H9 (cell line): ENCODE measurements around the gene AP2S1. TPM values are rescaled to one million over a fixed set of nuclear protein-coding genes. Genes with fewer than 3 reads are reported as not detected.

Experiments used
- DNase-seq: peaks from one replicate; pipeline ENCODE4 v3.0.0-alpha.2; 2017
- H2AFZ ChIP-seq: one replicate; pipeline ENCODE4 v1.6.1; 2013; ENCODE audit warnings: mild to moderate bottlenecking, low read length, control low read depth, moderate library complexity
- H2AK5ac ChIP-seq: 2 replicates; pipeline ENCODE4 v1.6.1; 2013; ENCODE audit warnings: low read length, control low read depth, mixed read lengths; ENCODE audit not compliant: insufficient read length
- H2BK120ac ChIP-seq: one replicate; pipeline ENCODE4 v1.6.1; 2013; ENCODE audit warnings: low read depth, mild to moderate bottlenecking, low read length, control low read depth, inconsistent platforms; ENCODE audit not compliant: poor library complexity, severe bottlenecking
- H2BK12ac ChIP-seq: 2 replicates; pipeline ENCODE4 v1.6.1; 2013; ENCODE audit warnings: low read length, control low read depth, mixed read lengths, low read depth; ENCODE audit not compliant: insufficient read length
- H2BK15ac ChIP-seq: 2 replicates; pipeline ENCODE4 v1.6.1; 2013; ENCODE audit warnings: low read depth, low read length, control low read depth
- H2BK20ac ChIP-seq: one replicate; pipeline ENCODE4 v1.6.1; 2013; ENCODE audit warnings: low read depth, mild to moderate bottlenecking, low read length, control low read depth, inconsistent platforms; ENCODE audit not compliant: poor library complexity, severe bottlenecking
- H2BK5ac ChIP-seq: 2 replicates; pipeline ENCODE4 v1.6.1; 2013; ENCODE audit warnings: low read length, control low read depth, mixed read lengths; ENCODE audit not compliant: insufficient read length
- H3K14ac ChIP-seq: 2 replicates; pipeline ENCODE4 v1.6.1; 2013; ENCODE audit warnings: low read length, control low read depth; ENCODE audit not compliant: insufficient read depth
- H3K18ac ChIP-seq: 2 replicates; pipeline ENCODE4 v1.6.1; 2013; ENCODE audit warnings: low read depth, mild to moderate bottlenecking, mixed read lengths, low read length, control low read depth; ENCODE audit not compliant: insufficient read length
- H3K23ac ChIP-seq: 2 replicates; pipeline ENCODE4 v1.6.1; 2013; ENCODE audit warnings: low read length, control low read depth, mixed read lengths, low read depth; ENCODE audit not compliant: insufficient read length
- H3K23me2 ChIP-seq: 2 replicates; pipeline ENCODE4 v1.6.1; 2013; ENCODE audit warnings: low read depth, mild to moderate bottlenecking, mixed read lengths, low read length, control low read depth; ENCODE audit not compliant: insufficient read length, poor library complexity, severe bottlenecking
- H3K27ac ChIP-seq: 2 replicates; pipeline ENCODE4 v1.5.1; 2013; ENCODE audit warnings: low read length, control low read depth, mixed read lengths, low read depth; ENCODE audit not compliant: insufficient read length
- H3K27me3 ChIP-seq: 2 replicates; pipeline ENCODE4 v1.6.1; 2013; ENCODE audit warnings: low read length, control low read depth, inconsistent platforms; ENCODE audit not compliant: insufficient read depth
- H3K4ac ChIP-seq: 2 replicates; pipeline ENCODE4 v1.6.1; 2013; ENCODE audit warnings: low read depth, mild to moderate bottlenecking, control low read depth, inconsistent platforms, low read length, moderate library complexity
- H3K4me1 ChIP-seq: 2 replicates; pipeline ENCODE4 v1.6.1; 2013; ENCODE audit warnings: low read length, control low read depth, inconsistent platforms; ENCODE audit not compliant: insufficient read depth
- H3K4me2 ChIP-seq: 2 replicates; pipeline ENCODE4 v1.6.1; 2013; ENCODE audit warnings: low read length, control low read depth, mixed read lengths; ENCODE audit not compliant: insufficient read length, insufficient read depth
- H3K56ac ChIP-seq: 2 replicates; pipeline ENCODE4 v1.6.1; 2013; ENCODE audit warnings: low read depth, mild to moderate bottlenecking, mixed read lengths, low read length, control low read depth; ENCODE audit not compliant: insufficient read length
- H3K79me1 ChIP-seq: 2 replicates; pipeline ENCODE4 v1.6.1; 2013; ENCODE audit warnings: low read depth, mild to moderate bottlenecking, moderate library complexity, low read length, control low read depth, inconsistent platforms; ENCODE audit not compliant: insufficient read depth, poor library complexity, severe bottlenecking
- H3K79me2 ChIP-seq: 2 replicates; pipeline ENCODE4 v1.6.1; 2013; ENCODE audit warnings: low read length, control low read depth, inconsistent platforms; ENCODE audit not compliant: insufficient read depth
- H3K9ac ChIP-seq: 2 replicates; pipeline ENCODE4 v1.6.1; 2013; ENCODE audit warnings: low read length, control low read depth, mixed read lengths; ENCODE audit not compliant: insufficient read length; ENCODE audit errors: extremely low read depth
- H3K9me3 ChIP-seq: one replicate; pipeline ENCODE4 v1.6.1; 2013; ENCODE audit warnings: low read depth, low read length, inconsistent platforms; ENCODE audit not compliant: control insufficient read depth
- H3T11ph ChIP-seq: one replicate; pipeline ENCODE4 v1.6.1; 2013; ENCODE audit warnings: mild to moderate bottlenecking, low read length, control low read depth, inconsistent platforms
- H4K20me1 ChIP-seq: one replicate; pipeline ENCODE4 v1.6.1; 2013; ENCODE audit not compliant: control insufficient read depth, insufficient read length, insufficient read depth
- H4K5ac ChIP-seq: 2 replicates; pipeline ENCODE4 v1.6.1; 2013; ENCODE audit warnings: low read depth, mild to moderate bottlenecking, mixed read lengths, low read length, control low read depth; ENCODE audit not compliant: insufficient read length
- H4K8ac ChIP-seq: replicated peaks from 2 replicates; pipeline ENCODE4 v1.6.1; 2013; ENCODE audit warnings: low read length, control low read depth, mixed read lengths, low read depth; ENCODE audit not compliant: insufficient read length
- H4K91ac ChIP-seq: 2 replicates; pipeline ENCODE4 v1.6.1; 2013; ENCODE audit warnings: low read depth, mild to moderate bottlenecking, moderate library complexity, mixed read lengths, low read length, control low read depth; ENCODE audit not compliant: insufficient read length
- H3K27ac Mint-ChIP-seq, 3 experiments: 2 replicates in 2 of 3; 3 replicates in 1 of 3; pipeline ENCODE4 v1.8.0; 2020 to 2021; ENCODE audit warnings: mixed read lengths in 3 of 3, mild to moderate bottlenecking in 1 of 3, moderate library complexity in 1 of 3
- H3K27me3 Mint-ChIP-seq: 2 replicates; pipeline ENCODE4 v1.8.0; 2021; ENCODE audit warnings: low read depth, mild to moderate bottlenecking, moderate library complexity, mixed read lengths
- H3K36me3 Mint-ChIP-seq, 3 experiments: 2 replicates in 2 of 3; 3 replicates in 1 of 3; pipeline ENCODE4 v1.8.0; 2020 to 2021; ENCODE audit warnings: low read depth in 3 of 3, mixed read lengths in 3 of 3; ENCODE audit not compliant: insufficient read depth in 1 of 3
- H3K4me1 Mint-ChIP-seq, 2 experiments: 2 replicates each; pipeline ENCODE4 v1.8.0; 2020; ENCODE audit warnings: mixed read lengths in 2 of 2
- H3K4me3 Mint-ChIP-seq, 2 experiments: 2 replicates in 1 of 2; 3 replicates in 1 of 2; pipeline ENCODE4 v1.8.0; 2020 to 2021; ENCODE audit warnings: mild to moderate bottlenecking in 2 of 2, mixed read lengths in 2 of 2, moderate library complexity in 1 of 2
- H3K9me3 Mint-ChIP-seq, 2 experiments: 2 replicates in 1 of 2; 3 replicates in 1 of 2; pipeline ENCODE4 v1.8.0; 2020; ENCODE audit warnings: mild to moderate bottlenecking in 2 of 2, mixed read lengths in 2 of 2, moderate library complexity in 1 of 2
- WGBS: extraction: QIAGEN DNeasy Blood & Tissue Kit; methylation state at CpG from one replicate; pipeline ENCODE4 v1.1.7; 2013; ENCODE audit warnings: missing lambda C conversion rate, low lambda C conversion rate, mixed read lengths; ENCODE audit not compliant: insufficient read length; ENCODE audit errors: extremely low coverage; 5-methylcytosine and 5-hydroxymethylcytosine counted together
- total RNA-seq: library from RNA; stranded (reverse); gene quantifications from 2 replicates; pipeline ENCODE4 v1.2.1, GENCODE V29; 2021
- TF ChIP-seq, protein P1 (sequence below): fragments of 200-600 bp; sonication (generic); conservative IDR thresholded peaks from 3 replicates; pipeline ENCODE4 v1.8.0; 2021; ENCODE audit warnings: antibody characterized with exemption, mild to moderate bottlenecking

AP2S1 gene
- total RNA-seq, 1 experiment from 2014 or later: 193 TPM

DNA sequence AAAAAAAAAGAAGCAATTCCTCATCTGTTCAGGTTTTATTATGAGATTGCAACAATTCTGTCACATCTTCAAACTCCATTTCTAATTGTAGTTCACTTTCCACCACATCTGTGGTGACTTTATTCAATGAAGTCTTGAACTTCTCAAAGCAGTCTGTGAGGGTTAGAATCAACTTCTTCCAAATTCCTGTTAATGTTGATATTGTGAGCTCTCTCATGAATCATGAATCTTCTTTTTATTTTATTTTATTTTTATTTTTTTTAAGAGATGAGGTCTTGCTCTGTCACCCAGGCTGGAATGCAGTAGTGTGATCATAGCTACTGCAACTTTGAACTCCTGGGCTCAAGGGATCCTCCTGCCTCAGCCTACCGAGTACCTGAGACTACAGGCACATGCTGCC, 29.8 kb upstream of the AP2S1 start:
- H2BK5ac ChIP-seq: no peak overlapping the region
- Mint-ChIP-seq H3K4me3 (no peak overlapping the region), H3K4me1 (peaks cover 10% of the 10 kb centered on the region in 2 experiments), H3K36me3 (0 out of 7 replicates have a peak, but pooled peaks cover 0 to 1% (median 1%) of the 10 kb centered on the region in 3 experiments), H3K27me3 (no peaks in the 10 kb centered on the region), H3K27ac (no peak overlapping the region), H3K9me3 (no peaks in the 10 kb centered on the region)
- no peaks in the 10 kb centered on the region for H3K23me2 ChIP-seq
- no peaks in the 10 kb centered on the region for H3K27me3 ChIP-seq
- no peak overlapping the region for H4K8ac ChIP-seq
- no peaks in the 10 kb centered on the region for H3K4me1 ChIP-seq
- H4K5ac ChIP-seq: no peak overlapping the region
- no peak overlapping the region for H3K4me2 ChIP-seq
- H3K4ac ChIP-seq: no peak overlapping the region
- TF ChIP-seq, protein P1, sequence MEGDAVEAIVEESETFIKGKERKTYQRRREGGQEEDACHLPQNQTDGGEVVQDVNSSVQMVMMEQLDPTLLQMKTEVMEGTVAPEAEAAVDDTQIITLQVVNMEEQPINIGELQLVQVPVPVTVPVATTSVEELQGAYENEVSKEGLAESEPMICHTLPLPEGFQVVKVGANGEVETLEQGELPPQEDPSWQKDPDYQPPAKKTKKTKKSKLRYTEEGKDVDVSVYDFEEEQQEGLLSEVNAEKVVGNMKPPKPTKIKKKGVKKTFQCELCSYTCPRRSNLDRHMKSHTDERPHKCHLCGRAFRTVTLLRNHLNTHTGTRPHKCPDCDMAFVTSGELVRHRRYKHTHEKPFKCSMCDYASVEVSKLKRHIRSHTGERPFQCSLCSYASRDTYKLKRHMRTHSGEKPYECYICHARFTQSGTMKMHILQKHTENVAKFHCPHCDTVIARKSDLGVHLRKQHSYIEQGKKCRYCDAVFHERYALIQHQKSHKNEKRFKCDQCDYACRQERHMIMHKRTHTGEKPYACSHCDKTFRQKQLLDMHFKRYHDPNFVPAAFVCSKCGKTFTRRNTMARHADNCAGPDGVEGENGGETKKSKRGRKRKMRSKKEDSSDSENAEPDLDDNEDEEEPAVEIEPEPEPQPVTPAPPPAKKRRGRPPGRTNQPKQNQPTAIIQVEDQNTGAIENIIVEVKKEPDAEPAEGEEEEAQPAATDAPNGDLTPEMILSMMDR: no peak
- H4K91ac ChIP-seq: no peak overlapping the region
- DNase-seq: no peak
- no peak overlapping the region for H2BK20ac ChIP-seq
- H3K79me1 ChIP-seq: no peaks in the 10 kb centered on the region
- no peaks in the 10 kb centered on the region for H3K9me3 ChIP-seq
- no peak overlapping the region for H2AK5ac ChIP-seq
- H3K14ac ChIP-seq: no peak overlapping the region
- H4K20me1 ChIP-seq: no peaks in the 10 kb centered on the region
- no peak overlapping the region for H2BK120ac ChIP-seq
- no peak overlapping the region for H3K23ac ChIP-seq
- H2AFZ ChIP-seq: no peak overlapping the region
- no peak overlapping the region for H3K27ac ChIP-seq
- H2BK15ac ChIP-seq: no peak overlapping the region
- WGBS: no CpG with 5 or more reads among the region's 1 CpG
- H3K9ac ChIP-seq: no peak overlapping the region
- no peak overlapping the region for H3K56ac ChIP-seq
- H3K18ac ChIP-seq: no peak overlapping the region
- H3T11ph ChIP-seq: no peak overlapping the region
- H2BK12ac ChIP-seq: no peak overlapping the region
- no peaks in the 10 kb centered on the region; the same call in 1 of the 2 replicates for H3K79me2 ChIP-seq
